Measurements from ENCODE around the gene TMEM141. TPM values are rescaled to one million over a fixed set of nuclear protein-coding genes. Genes with fewer than 3 reads are reported as not detected.
A peak's percentile ranks its signal among the peaks of the same experiment; 100 is the strongest.

The TMEM141 gene
- total and polyA plus RNA-seq, 5 donors from 2014 or later, result 20.7 to 39.3 (median 32.9) TPM

GRCh38 chr9:136746155-136746490 is 45.0 kb upstream of the TMEM141 start:
- H3K27me3 ChIP-seq (ENCODE audit: control insufficient read depth, insufficient read depth, low read length), result no peaks in the 10 kb centered on the region
- H3K9me3 ChIP-seq (ENCODE audit: control insufficient read depth in 2 of 2, low read length in 2 of 2), result peaks cover 1 to 3% of the 10 kb centered on the region in 2 experiments
- Mint-ChIP-seq H3K4me3 (no peak overlapping the region), H3K27ac (no peak overlapping the region), H3K27me3 (peaks cover 4% of the 10 kb centered on the region), H3K9me3 (peaks cover 0 to 5% (median 0%) of the 10 kb centered on the region in 7 donors), H3K36me3 (no peaks in the 10 kb centered on the region), H3K4me1 (peaks cover 0 to 8% (median 0%) of the 10 kb centered on the region in 4 donors)
- no peak overlapping the region for H3K4me3 ChIP-seq (ENCODE audit: low read depth, low read length)
- H3K27ac ChIP-seq (ENCODE audit: insufficient read depth, low read length, poor library complexity, severe bottlenecking), result no peak overlapping the region
- H3K4me1 ChIP-seq (ENCODE audit: control insufficient read depth, insufficient read depth, low read length, poor library complexity, severe bottlenecking), result peaks cover 16% of the 10 kb centered on the region
- no peak for ATAC-seq (ENCODE audit: low read depth in 2 of 2)
- H3K36me3 ChIP-seq (ENCODE audit: control insufficient read depth, insufficient read depth, low read length), result no peaks in the 10 kb centered on the region
- DNase-seq, result no peak

- H3K36me3 ChIP-seq (ENCODE audit: control insufficient read depth, insufficient read depth, low read length), result no peaks in the 10 kb centered on the region
- H3K27ac Mint-ChIP-seq, result no peak overlapping the region
- no peak overlapping the region for H3K4me3 Mint-ChIP-seq
- H3K27me3 ChIP-seq (ENCODE audit: control insufficient read depth, insufficient read depth, low read length), result no peaks in the 10 kb centered on the region
- peaks cover 0 to 10% (median under 1%) of the 10 kb centered on the region in 7 donors for H3K9me3 Mint-ChIP-seq
- DNase-seq (no peak), ATAC-seq (ENCODE audit: low read depth in 2 of 2) (no peak)
- H3K27me3 Mint-ChIP-seq, result peaks cover 4% of the 10 kb centered on the region
- peaks cover 0 to 6% (median 0%) of the 10 kb centered on the region in 4 donors for H3K4me1 Mint-ChIP-seq
- H3K9me3 ChIP-seq (ENCODE audit: control insufficient read depth in 2 of 2, low read length in 2 of 2), result peaks cover 6 to 7% of the 10 kb centered on the region in 2 experiments
- peaks cover 11% of the 10 kb centered on the region for H3K4me1 ChIP-seq (ENCODE audit: control insufficient read depth, insufficient read depth, low read length, poor library complexity, severe bottlenecking)
- no peak overlapping the region for H3K4me3 ChIP-seq (ENCODE audit: low read depth, low read length)
- no peaks in the 10 kb centered on the region for H3K36me3 Mint-ChIP-seq
- no peak overlapping the region for H3K27ac ChIP-seq (ENCODE audit: insufficient read depth, low read length, poor library complexity, severe bottlenecking)
Measured at GRCh38 chr9:136746621-136747020, 44.5 kb upstream of the TMEM141 start.

DNA sequence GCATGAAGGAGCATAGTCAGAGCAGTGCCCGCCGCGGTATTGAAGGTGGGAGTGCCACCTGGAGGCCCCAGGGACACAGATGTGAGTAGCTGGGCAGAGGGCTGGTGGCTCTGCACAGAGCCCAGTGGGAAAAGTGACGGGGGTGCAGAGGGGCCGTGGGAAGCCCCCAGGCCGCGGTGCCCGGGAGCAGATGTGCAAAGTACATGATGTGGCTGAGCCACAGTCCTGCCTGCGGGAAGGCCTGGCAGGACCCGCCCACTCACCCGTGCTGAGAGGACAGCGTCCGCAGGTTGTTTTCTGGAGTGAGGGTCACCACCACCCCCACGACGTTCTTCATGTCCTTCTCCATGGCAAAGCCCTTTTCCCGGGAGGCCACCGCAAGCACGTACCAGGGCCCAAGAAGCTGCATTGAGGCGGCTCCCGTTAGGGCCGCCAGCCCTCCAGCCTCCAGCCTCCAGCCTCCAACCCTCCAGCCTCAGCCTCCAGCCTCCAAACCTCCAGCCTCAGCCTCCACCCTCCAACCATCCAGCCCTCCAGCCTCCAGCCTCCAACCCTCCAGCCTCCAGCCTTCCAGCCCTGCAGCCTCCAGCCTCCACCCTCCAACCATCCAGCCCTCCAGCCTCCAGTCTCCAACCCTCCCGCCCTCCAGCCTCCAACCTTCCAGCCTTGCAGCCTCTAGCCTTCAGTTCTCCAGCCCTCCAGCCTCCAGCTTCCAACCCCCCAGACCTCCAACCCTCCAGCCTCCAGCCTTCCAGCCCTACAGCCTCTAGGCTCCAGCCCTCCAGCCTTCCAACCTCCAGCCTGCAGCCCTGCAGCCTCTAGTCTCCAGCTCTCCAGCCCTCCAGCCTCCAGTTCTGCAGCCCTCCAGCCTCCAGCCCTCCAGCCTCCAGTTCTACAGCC is 43.7 kb upstream of the TMEM141 start:
- peaks cover 3% of the 10 kb centered on the region for H3K4me1 ChIP-seq (ENCODE audit: control insufficient read depth, insufficient read depth, low read length, poor library complexity, severe bottlenecking)
- no peaks in the 10 kb centered on the region for H3K36me3 Mint-ChIP-seq
- no peak overlapping the region for H3K4me3 ChIP-seq (ENCODE audit: low read depth, low read length)
- DNase-seq (no peak), ATAC-seq (ENCODE audit: low read depth in 2 of 2) (no peak)
- H3K9me3 Mint-ChIP-seq, result peaks cover 0 to 17% (median 5%) of the 10 kb centered on the region in 7 donors
- H3K27me3 ChIP-seq (ENCODE audit: control insufficient read depth, insufficient read depth, low read length), result no peaks in the 10 kb centered on the region
- H3K4me1 Mint-ChIP-seq, result peaks cover 0 to under 1% (median 0%) of the 10 kb centered on the region in 4 donors
- H3K4me3 Mint-ChIP-seq, result no peak overlapping the region
- no peaks in the 10 kb centered on the region for H3K36me3 ChIP-seq (ENCODE audit: control insufficient read depth, insufficient read depth, low read length)
- H3K27ac Mint-ChIP-seq, result no peak overlapping the region
- peaks cover 9 to 14% of the 10 kb centered on the region in 2 experiments for H3K9me3 ChIP-seq (ENCODE audit: control insufficient read depth in 2 of 2, low read length in 2 of 2)
- H3K27me3 Mint-ChIP-seq, result peaks cover 9% of the 10 kb centered on the region
- H3K27ac ChIP-seq (ENCODE audit: insufficient read depth, low read length, poor library complexity, severe bottlenecking), result no peak overlapping the region

DNA sequence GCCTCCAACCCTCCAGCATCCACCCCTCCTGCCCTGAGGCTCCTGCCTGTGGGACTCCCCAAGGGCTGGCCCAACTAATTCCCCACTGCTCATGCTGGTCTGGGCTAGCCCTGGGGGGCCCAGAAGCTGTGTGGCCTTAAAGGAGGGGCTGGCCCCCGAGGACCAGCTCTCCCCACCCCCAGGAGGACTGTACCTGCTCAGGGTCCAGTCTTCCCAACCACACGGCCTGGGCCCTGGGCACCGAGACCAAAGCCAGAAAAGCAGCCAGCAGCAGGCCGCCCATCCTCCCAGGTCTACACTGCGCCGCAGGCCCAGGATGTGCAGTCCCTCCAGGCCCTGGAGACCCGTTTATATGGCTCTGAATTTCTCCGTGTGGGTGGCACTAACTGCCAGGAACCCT is 42.9 kb upstream of the TMEM141 start, which contains the start of gene LCN6:
Gene LCN6 (minus strand): TSS at position 325 of the 400 bp plus-strand sequence. CDS start 42 bp downstream, at position 283.
- H3K27me3 Mint-ChIP-seq, result peaks cover 15% of the 10 kb centered on the region
- DNase-seq (no peak), ATAC-seq (ENCODE audit: low read depth in 2 of 2) (no peak)
- Histone ChIP-seq H3K4me1 (ENCODE audit: control insufficient read depth, insufficient read depth, low read length, poor library complexity, severe bottlenecking) (no peaks in the 10 kb centered on the region), H3K9me3 (ENCODE audit: control insufficient read depth in 2 of 2, low read length in 2 of 2) (peaks cover 10 to 21% of the 10 kb centered on the region in 2 experiments), H3K36me3 (ENCODE audit: control insufficient read depth, insufficient read depth, low read length) (no peaks in the 10 kb centered on the region), H3K27me3 (ENCODE audit: control insufficient read depth, insufficient read depth, low read length) (no peaks in the 10 kb centered on the region), H3K27ac (ENCODE audit: insufficient read depth, low read length, poor library complexity, severe bottlenecking) (no peak within 1 kb of the TSS), H3K4me3 (ENCODE audit: low read depth, low read length) (no peak within 1 kb of the TSS)
- H3K4me1 Mint-ChIP-seq, result no peaks in the 10 kb centered on the region
- no peak within 1 kb of the TSS for H3K4me3 Mint-ChIP-seq
- no peak within 1 kb of the TSS for H3K27ac Mint-ChIP-seq
- H3K9me3 Mint-ChIP-seq, result peaks cover 1 to 20% (median 7%) of the 10 kb centered on the region in 7 donors
- no peaks in the 10 kb centered on the region for H3K36me3 Mint-ChIP-seq

DNA sequence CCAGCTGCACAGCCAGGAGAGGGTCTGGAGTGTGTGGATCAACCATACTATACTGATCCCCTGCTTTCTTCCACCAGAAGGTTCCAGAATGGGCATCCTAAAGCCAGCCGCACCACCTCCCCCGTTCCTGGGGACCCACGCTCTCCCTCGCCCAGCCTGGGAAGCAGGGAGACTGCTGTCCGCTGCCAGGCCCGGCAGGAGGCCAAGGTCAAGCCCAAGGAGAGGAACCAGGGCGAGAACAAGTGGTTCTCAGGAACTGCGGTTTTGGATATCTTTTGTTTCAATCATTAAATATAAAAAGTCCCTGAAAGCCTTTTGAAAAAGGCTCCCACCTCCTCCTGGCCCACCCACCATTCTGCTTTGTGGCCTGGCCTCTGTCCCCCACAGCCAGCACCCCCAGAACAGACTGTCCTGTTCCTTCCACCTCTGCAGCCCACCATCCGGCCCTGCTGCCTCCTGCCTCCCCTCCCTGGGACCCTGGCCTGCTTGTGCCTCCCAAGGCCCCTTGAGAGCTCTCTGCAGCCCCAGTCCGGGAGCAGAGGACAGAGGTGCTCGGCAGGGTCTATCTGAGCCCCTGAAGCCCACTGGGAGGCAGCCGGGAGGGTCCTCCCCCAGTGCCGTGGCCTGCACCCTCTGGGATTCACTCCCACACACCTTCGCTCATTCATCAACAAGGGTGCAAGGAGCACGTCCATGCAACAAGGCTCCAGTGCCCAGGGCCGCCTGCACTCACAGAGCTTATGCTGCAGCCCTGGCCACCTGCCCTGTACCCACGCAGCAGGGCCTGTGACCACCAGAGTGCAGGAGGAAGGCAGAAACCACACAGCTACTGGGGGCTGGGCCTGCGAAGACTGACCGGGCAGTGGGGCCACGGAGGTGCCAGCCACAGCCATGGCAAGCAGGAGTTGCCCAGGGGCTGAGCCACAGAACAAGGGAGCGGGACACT is 42.2 kb upstream of the TMEM141 start:
- Histone ChIP-seq H3K9me3 (ENCODE audit: control insufficient read depth in 2 of 2, low read length in 2 of 2) (peaks cover 10 to 21% of the 10 kb centered on the region in 2 experiments), H3K27ac (ENCODE audit: insufficient read depth, low read length, poor library complexity, severe bottlenecking) (no peak overlapping the region), H3K4me1 (ENCODE audit: control insufficient read depth, insufficient read depth, low read length, poor library complexity, severe bottlenecking) (no peaks in the 10 kb centered on the region), H3K36me3 (ENCODE audit: control insufficient read depth, insufficient read depth, low read length) (no peaks in the 10 kb centered on the region), H3K27me3 (ENCODE audit: control insufficient read depth, insufficient read depth, low read length) (no peaks in the 10 kb centered on the region), H3K4me3 (ENCODE audit: low read depth, low read length) (no peak overlapping the region)
- H3K27ac Mint-ChIP-seq, result no peak overlapping the region
- ATAC-seq (ENCODE audit: low read depth in 2 of 2), result no peak
- H3K36me3 Mint-ChIP-seq, result no peaks in the 10 kb centered on the region
- H3K4me3 Mint-ChIP-seq, result no peak overlapping the region
- H3K9me3 Mint-ChIP-seq, result peaks cover 1 to 20% (median 7%) of the 10 kb centered on the region in 7 donors
- H3K27me3 Mint-ChIP-seq, result peaks cover 15% of the 10 kb centered on the region
- H3K4me1 Mint-ChIP-seq, result no peaks in the 10 kb centered on the region
- no peak for DNase-seq

- H3K4me3 ChIP-seq (ENCODE audit: low read depth, low read length), result no peak overlapping the region
- H3K27ac ChIP-seq (ENCODE audit: insufficient read depth, low read length, poor library complexity, severe bottlenecking), result no peak overlapping the region
- H3K9me3 ChIP-seq (ENCODE audit: control insufficient read depth in 2 of 2, low read length in 2 of 2), result peaks cover 10 to 21% of the 10 kb centered on the region in 2 experiments
- no peaks in the 10 kb centered on the region for H3K36me3 ChIP-seq (ENCODE audit: control insufficient read depth, insufficient read depth, low read length)
- H3K27me3 Mint-ChIP-seq, result peaks cover 15% of the 10 kb centered on the region
- DNase-seq (peak in 1 of 3 donors; percentile 19), ATAC-seq (ENCODE audit: low read depth in 2 of 2) (peak in 1 of 2 donors; percentile 34)
- no peak overlapping the region for H3K4me3 Mint-ChIP-seq
- H3K9me3 Mint-ChIP-seq, result peaks cover 1 to 20% (median 7%) of the 10 kb centered on the region in 7 donors
- no peaks in the 10 kb centered on the region for H3K4me1 ChIP-seq (ENCODE audit: control insufficient read depth, insufficient read depth, low read length, poor library complexity, severe bottlenecking)
- H3K4me1 Mint-ChIP-seq, result no peaks in the 10 kb centered on the region
- no peaks in the 10 kb centered on the region for H3K36me3 Mint-ChIP-seq
- no peak overlapping the region for H3K27ac Mint-ChIP-seq
- H3K27me3 ChIP-seq (ENCODE audit: control insufficient read depth, insufficient read depth, low read length), result no peaks in the 10 kb centered on the region
Measured at GRCh38 chr9:136750526-136750925, 40.6 kb upstream of the TMEM141 start.

- Mint-ChIP-seq H3K4me3 (no peak overlapping the region), H3K36me3 (no peaks in the 10 kb centered on the region), H3K4me1 (no peaks in the 10 kb centered on the region), H3K27ac (no peak overlapping the region), H3K27me3 (peaks cover 15% of the 10 kb centered on the region), H3K9me3 (peaks cover 2 to 22% (median 7%) of the 10 kb centered on the region in 7 donors)
- H3K27ac ChIP-seq (ENCODE audit: insufficient read depth, low read length, poor library complexity, severe bottlenecking), result no peak overlapping the region
- peaks cover 12 to 21% of the 10 kb centered on the region in 2 experiments for H3K9me3 ChIP-seq (ENCODE audit: control insufficient read depth in 2 of 2, low read length in 2 of 2)
- no peaks in the 10 kb centered on the region for H3K4me1 ChIP-seq (ENCODE audit: control insufficient read depth, insufficient read depth, low read length, poor library complexity, severe bottlenecking)
- no peaks in the 10 kb centered on the region for H3K36me3 ChIP-seq (ENCODE audit: control insufficient read depth, insufficient read depth, low read length)
- H3K27me3 ChIP-seq (ENCODE audit: control insufficient read depth, insufficient read depth, low read length), result no peaks in the 10 kb centered on the region
- DNase-seq (no peak), ATAC-seq (ENCODE audit: low read depth in 2 of 2) (no peak)
- no peak overlapping the region for H3K4me3 ChIP-seq (ENCODE audit: low read depth, low read length)
Measured at GRCh38 chr9:136751244-136751643, 39.9 kb upstream of the TMEM141 start.

All from CD4-positive, CD25-positive, alpha-beta regulatory T cell (primary cell).